ENCODE measurements around the gene SH2B2. TPM values are rescaled to one million over a fixed set of nuclear protein-coding genes. Genes with fewer than 3 reads are reported as not detected.
"Not testable (repeated sequence)": the region's sequence is repeated elsewhere in the genome, so short reads cannot be mapped to it uniquely, and the experiment has no call there.

SH2B2 gene
- total RNA-seq, 1 experiment from 2014 or later: 22.4 TPM

DNA sequence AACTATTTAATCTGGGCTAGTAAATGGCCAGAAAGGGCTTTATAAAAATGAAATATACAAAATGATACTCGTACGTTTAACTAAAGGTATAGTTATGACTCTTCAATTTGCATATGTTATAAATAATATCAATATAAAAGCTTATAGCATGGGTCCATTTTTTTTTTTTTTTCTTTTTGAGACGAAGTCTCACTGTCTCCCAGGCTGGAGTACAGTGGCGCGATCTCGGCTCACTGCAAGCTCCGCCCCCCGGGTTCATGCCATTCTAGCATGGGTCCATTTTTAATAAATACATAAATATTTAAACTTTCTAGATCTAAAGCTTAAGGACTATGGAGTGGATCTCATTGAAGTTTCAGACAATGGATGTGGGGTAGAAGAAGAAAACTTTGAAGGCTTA, 50.3 kb downstream of the SH2B2 start:
- not testable (repeated sequence) for H3K36me3 ChIP-seq (ENCODE audit: insufficient read depth, low read length); H3K9me2 ChIP-seq (replicated peaks; ENCODE audit: insufficient read depth, low read length); H3K27me3 ChIP-seq (ENCODE audit: low read length); H2AFZ ChIP-seq (ENCODE audit: low read length); H3K79me2 ChIP-seq (ENCODE audit: low read length); H3K9me3 ChIP-seq (ENCODE audit: low read length); H4K20me1 ChIP-seq (ENCODE audit: insufficient read depth, low read depth, low read length); DNase-seq
- Histone ChIP-seq H3K4me3 (ENCODE audit: low read length) (peak overlapping the region; percentile 68), H3K27ac (ENCODE audit: low read length) (peak overlapping the region; percentile 83), H3K4me1 (ENCODE audit: low read length) (peaks cover 21% of the 10 kb centered on the region), H3K4me2 (ENCODE audit: low read depth, low read length, poor library complexity, severe bottlenecking) (peak overlapping the region; percentile 71), H3K9ac (ENCODE audit: low read length) (peak overlapping the region; percentile 68)

- H3K27ac ChIP-seq (ENCODE audit: low read length): peak overlapping the region; percentile 83
These were observed 50.8 kb downstream of the SH2B2 start for GRCh38 chr7:102337420-102337819.

GRCh38 chr7:102340599-102341368, 54.1 kb downstream of the SH2B2 start:
- H3K9ac ChIP-seq (ENCODE audit: low read length); H4K20me1 ChIP-seq (ENCODE audit: insufficient read depth, low read depth, low read length); H3K9me3 ChIP-seq (ENCODE audit: low read length); H3K4me2 ChIP-seq (ENCODE audit: low read depth, low read length, poor library complexity, severe bottlenecking); H3K4me3 ChIP-seq (ENCODE audit: low read length); H3K79me2 ChIP-seq (ENCODE audit: low read length); H3K9me2 ChIP-seq (replicated peaks; ENCODE audit: insufficient read depth, low read length); H3K36me3 ChIP-seq (ENCODE audit: insufficient read depth, low read length); H3K27me3 ChIP-seq (ENCODE audit: low read length); H2AFZ ChIP-seq (ENCODE audit: low read length): not testable (repeated sequence)
- Histone ChIP-seq H3K4me1 (ENCODE audit: low read length) (peaks cover 19% of the 10 kb centered on the region), H3K27ac (ENCODE audit: low read length) (peak overlapping the region; percentile 64)
- peak; percentile 57 for DNase-seq

More at GRCh38 chr7:102337420-102337819, 50.8 kb downstream of the SH2B2 start:
- not testable (repeated sequence) for H3K27me3 ChIP-seq (ENCODE audit: low read length); H3K9me3 ChIP-seq (ENCODE audit: low read length); H3K36me3 ChIP-seq (ENCODE audit: insufficient read depth, low read length); H4K20me1 ChIP-seq (ENCODE audit: insufficient read depth, low read depth, low read length); H3K79me2 ChIP-seq (ENCODE audit: low read length); H3K9me2 ChIP-seq (replicated peaks; ENCODE audit: insufficient read depth, low read length)
- H3K4me3 ChIP-seq (ENCODE audit: low read length): peak overlapping the region; percentile 68
- H3K4me1 ChIP-seq (ENCODE audit: low read length): peaks cover 19% of the 10 kb centered on the region
- peak overlapping the region; percentile 71 for H3K4me2 ChIP-seq (ENCODE audit: low read depth, low read length, poor library complexity, severe bottlenecking)
- peak; percentile 54 for DNase-seq
- H3K9ac ChIP-seq (ENCODE audit: low read length): peak overlapping the region; percentile 68
- 0 out of 2 replicates have a peak overlapping the region, but pooled peaks have one; percentile 75 for H2AFZ ChIP-seq (ENCODE audit: low read length)

- not testable (repeated sequence) for H3K4me2 ChIP-seq (ENCODE audit: low read depth, low read length, poor library complexity, severe bottlenecking); H4K20me1 ChIP-seq (ENCODE audit: insufficient read depth, low read depth, low read length); H2AFZ ChIP-seq (ENCODE audit: low read length); H3K9me3 ChIP-seq (ENCODE audit: low read length); H3K79me2 ChIP-seq (ENCODE audit: low read length); H3K4me1 ChIP-seq (ENCODE audit: low read length); DNase-seq; H3K27me3 ChIP-seq (ENCODE audit: low read length); H3K9ac ChIP-seq (ENCODE audit: low read length); H3K4me3 ChIP-seq (ENCODE audit: low read length); H3K9me2 ChIP-seq (replicated peaks; ENCODE audit: insufficient read depth, low read length); H3K36me3 ChIP-seq (ENCODE audit: insufficient read depth, low read length); H3K27ac ChIP-seq (ENCODE audit: low read length)
These were observed 60.3 kb downstream of the SH2B2 start for GRCh38 chr7:102346983-102347382.

DNA sequence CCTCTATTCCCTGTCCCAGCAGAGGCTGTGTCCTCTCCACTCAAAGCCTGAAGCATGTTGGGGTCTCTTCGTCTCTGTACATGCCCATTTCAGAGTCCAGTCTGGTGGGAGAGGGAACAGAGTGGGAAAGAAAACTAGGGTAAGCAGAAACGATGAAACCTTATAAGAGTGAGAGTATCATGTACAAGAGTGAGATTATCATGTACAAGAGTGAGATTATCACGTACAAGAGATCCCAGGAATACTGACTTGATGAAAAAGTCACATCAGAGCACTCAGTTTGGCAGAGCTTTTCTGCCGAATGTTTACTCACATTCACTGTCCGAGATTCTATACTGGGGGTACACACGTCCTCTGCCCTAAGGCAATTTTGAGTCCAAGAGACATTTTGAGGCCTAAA, 69.7 kb downstream of the SH2B2 start, which contains the start of gene SPDYE6:
SPDYE6 (minus strand) TSS at position 101 of the 400 bp plus-strand sequence. CDS start 421 bp downstream, outside the sequence.
- not testable (repeated sequence) for H3K9me3 ChIP-seq (ENCODE audit: low read length); H3K4me3 ChIP-seq (ENCODE audit: low read length); H3K9me2 ChIP-seq (replicated peaks; ENCODE audit: insufficient read depth, low read length); H3K79me2 ChIP-seq (ENCODE audit: low read length); H3K4me1 ChIP-seq (ENCODE audit: low read length); H3K27ac ChIP-seq (ENCODE audit: low read length); H3K4me2 ChIP-seq (ENCODE audit: low read depth, low read length, poor library complexity, severe bottlenecking); H2AFZ ChIP-seq (ENCODE audit: low read length); H3K27me3 ChIP-seq (ENCODE audit: low read length); H3K9ac ChIP-seq (ENCODE audit: low read length); DNase-seq; H4K20me1 ChIP-seq (ENCODE audit: insufficient read depth, low read depth, low read length); H3K36me3 ChIP-seq (ENCODE audit: insufficient read depth, low read length)

DNA sequence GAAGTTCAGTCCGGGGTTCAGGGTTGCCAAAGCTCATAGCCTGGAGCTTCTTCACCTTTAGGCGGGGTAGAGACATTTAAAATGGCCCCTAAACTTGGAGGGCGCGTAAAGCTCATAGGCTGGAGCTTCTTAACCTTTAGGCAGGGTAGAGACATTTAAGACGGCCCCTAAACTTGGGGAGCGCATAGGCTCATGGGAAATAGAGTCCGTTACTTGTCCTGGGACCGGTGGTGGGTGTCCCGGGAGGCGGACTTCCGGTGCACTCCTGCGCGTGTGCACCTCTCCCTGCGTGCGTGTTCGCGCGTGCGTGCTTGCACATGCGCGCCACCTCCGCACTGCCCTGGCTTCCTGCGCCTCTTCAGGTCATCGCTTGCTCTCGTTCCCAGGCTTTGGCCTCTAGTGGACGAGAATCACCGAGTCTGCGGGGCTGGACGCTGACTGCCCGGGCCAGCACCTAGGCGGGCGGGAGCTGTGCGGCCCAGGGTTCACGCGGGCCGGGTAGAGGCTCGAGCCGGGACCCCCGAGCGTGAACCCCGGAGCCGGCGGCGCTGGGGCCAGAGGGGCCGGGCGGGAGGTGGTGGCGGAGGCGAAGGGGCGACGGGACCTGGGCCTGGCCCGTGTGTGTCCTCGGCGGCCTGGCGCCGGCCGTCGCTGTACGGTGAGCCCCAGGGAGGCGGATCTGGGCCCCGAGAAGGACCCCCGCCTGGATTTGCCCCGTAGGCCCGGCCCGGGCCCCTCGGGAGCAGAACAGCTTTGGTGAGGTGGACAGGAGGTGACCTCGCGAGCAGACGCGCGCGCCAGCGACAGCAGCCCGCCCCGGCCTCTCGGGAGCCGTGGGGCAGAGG, 77.1 kb downstream of the SH2B2 start:
- H3K36me3 ChIP-seq (ENCODE audit: insufficient read depth, low read length): peaks cover 12% of the 10 kb centered on the region

GRCh38 chr7:102364394-102364886, 77.8 kb downstream of the SH2B2 start:
- H2AFZ ChIP-seq (ENCODE audit: low read length); H4K20me1 ChIP-seq (ENCODE audit: insufficient read depth, low read depth, low read length); H3K9me3 ChIP-seq (ENCODE audit: low read length); H3K27me3 ChIP-seq (ENCODE audit: low read length); H3K9me2 ChIP-seq (replicated peaks; ENCODE audit: insufficient read depth, low read length); H3K4me1 ChIP-seq (ENCODE audit: low read length): not testable (repeated sequence)
- Histone ChIP-seq H3K27ac (ENCODE audit: low read length) (peak overlapping the region; percentile 78), H3K9ac (ENCODE audit: low read length) (peak overlapping the region; percentile 93), H3K79me2 (ENCODE audit: low read length) (peaks cover 31% of the 10 kb centered on the region), H3K4me2 (ENCODE audit: low read depth, low read length, poor library complexity, severe bottlenecking) (peak overlapping the region; percentile 73), H3K4me3 (ENCODE audit: low read length) (peak overlapping the region; percentile 76), H3K36me3 (ENCODE audit: insufficient read depth, low read length) (peaks cover 12% of the 10 kb centered on the region)
- peak; percentile 43 for DNase-seq

More for the DNA sequence above, 77.1 kb downstream of the SH2B2 start:
- DNase-seq: peak; percentile 99
- Histone ChIP-seq H3K9ac (ENCODE audit: low read length) (peak overlapping the region; percentile 93), H3K79me2 (ENCODE audit: low read length) (peaks cover 31% of the 10 kb centered on the region), H3K4me2 (ENCODE audit: low read depth, low read length, poor library complexity, severe bottlenecking) (peak overlapping the region; percentile 73), H3K4me3 (ENCODE audit: low read length) (peak overlapping the region; percentile 76), H3K27ac (ENCODE audit: low read length) (peak overlapping the region; percentile 78)
- H4K20me1 ChIP-seq (ENCODE audit: insufficient read depth, low read depth, low read length); H3K27me3 ChIP-seq (ENCODE audit: low read length); H2AFZ ChIP-seq (ENCODE audit: low read length); H3K9me3 ChIP-seq (ENCODE audit: low read length); H3K4me1 ChIP-seq (ENCODE audit: low read length); H3K9me2 ChIP-seq (replicated peaks; ENCODE audit: insufficient read depth, low read length): not testable (repeated sequence)

DNA sequence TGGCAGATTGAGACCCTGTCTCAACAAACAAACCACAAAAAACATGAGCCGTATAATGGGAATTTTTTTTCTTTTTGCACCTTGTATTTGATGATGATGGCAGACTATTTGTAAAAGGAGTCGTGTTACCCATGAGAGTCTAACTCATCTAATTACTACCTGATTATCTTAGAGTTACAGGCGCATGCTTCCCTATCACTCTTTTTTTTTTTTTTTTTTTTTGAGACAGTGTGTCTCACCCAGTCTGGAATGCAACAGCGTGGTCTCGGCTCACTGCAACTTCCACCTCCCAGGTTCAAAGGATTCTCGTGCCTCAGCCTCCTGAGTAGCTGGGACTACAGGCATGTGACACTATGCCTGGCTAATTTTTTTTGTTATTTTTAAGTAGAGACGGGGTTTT, 78.7 kb downstream of the SH2B2 start:
- not testable (repeated sequence) for H3K27ac ChIP-seq (ENCODE audit: low read length); H3K4me1 ChIP-seq (ENCODE audit: low read length); H4K20me1 ChIP-seq (ENCODE audit: insufficient read depth, low read depth, low read length); H3K9ac ChIP-seq (ENCODE audit: low read length); H3K4me3 ChIP-seq (ENCODE audit: low read length); H3K9me2 ChIP-seq (replicated peaks; ENCODE audit: insufficient read depth, low read length); H3K4me2 ChIP-seq (ENCODE audit: low read depth, low read length, poor library complexity, severe bottlenecking); H2AFZ ChIP-seq (ENCODE audit: low read length); DNase-seq; H3K27me3 ChIP-seq (ENCODE audit: low read length); H3K9me3 ChIP-seq (ENCODE audit: low read length)
- peaks cover 39% of the 10 kb centered on the region for H3K79me2 ChIP-seq (ENCODE audit: low read length)
- peaks cover 19% of the 10 kb centered on the region for H3K36me3 ChIP-seq (ENCODE audit: insufficient read depth, low read length)
